Activated B cell treated with CpG ODN at 0.5 μM for 24 hours (primary cell): ENCODE measurements around the gene ANO3. TPM values are rescaled to one million over a fixed set of nuclear protein-coding genes. Genes with fewer than 3 reads are reported as not detected.

Experiments used
- ATAC-seq: fragments of 200-7000 bp; cut with Tn5 transposase; one replicate; pipeline ENCODE4 v1.10.0; 2021; ENCODE audit warnings: low read depth, mild to moderate bottlenecking, moderate library complexity
- CTCF ChIA-PET: fragments of 350-600 bp; sonication (Branson Sonifier 250); formaldehyde crosslinking; loops from one replicate; lab custom pipeline; 2021; ENCODE audit warnings: antibody characterized with exemption; lab: Charles Lee
- POLR2A ChIA-PET: fragments of 350-600 bp; sonication (Branson Sonifier 250); formaldehyde crosslinking; loops from one replicate; lab custom pipeline; 2021; ENCODE audit warnings: antibody characterized with exemption; lab: Charles Lee
- DNase-seq: peaks from one replicate; pipeline ENCODE4 v3.0.0; 2022
- H3K27ac Mint-ChIP-seq: one replicate; pipeline ENCODE4 v1.8.0; 2020; ENCODE audit warnings: mixed read lengths
- H3K27me3 Mint-ChIP-seq: one replicate; pipeline ENCODE4 v1.8.0; 2021; ENCODE audit warnings: mixed read lengths
- H3K36me3 Mint-ChIP-seq: one replicate; pipeline ENCODE4 v1.8.0; 2021; ENCODE audit warnings: low read depth, mixed read lengths
- H3K4me1 Mint-ChIP-seq: one replicate; pipeline ENCODE4 v1.8.0; 2021; ENCODE audit warnings: mixed read lengths
- H3K4me3 Mint-ChIP-seq: one replicate; pipeline ENCODE4 v1.8.0; 2020; ENCODE audit warnings: mild to moderate bottlenecking, mixed read lengths
- H3K9me3 Mint-ChIP-seq: one replicate; pipeline ENCODE4 v1.8.0; 2020; ENCODE audit warnings: mixed read lengths
- CTCF ChIP-seq: fragments of 200-600 bp; IDR thresholded peaks from one replicate; pipeline ENCODE4 v1.8.0; 2022; ENCODE audit warnings: antibody characterized with exemption, mild to moderate bottlenecking
- intact Hi-C: fragments of 100-400 bp; cut with micrococcal nuclease; formaldehyde crosslinking; loops from one replicate; pipeline ENCODE4 v1.15.1; 2024
- total RNA-seq: library from RNA; stranded (reverse); gene quantifications from 2 replicates; pipeline ENCODE4 v1.2.3, GENCODE V29; 2022

The ANO3 gene
- total RNA-seq, 1 donor from 2014 or later, result not detected

- POLR2A ChIA-PET, result no interaction called here
These were observed 45.7 kb downstream of the ANO3 start for GRCh38 chr11:26377619-26378018.

GRCh38 chr11:26399336-26399735, 67.4 kb downstream of the ANO3 start:
- ChIA-PET CTCF (no interaction called here), POLR2A (no interaction called here)
- ATAC-seq, result no peak
- no peak overlapping the region for H3K27ac Mint-ChIP-seq
- no peak overlapping the region for H3K4me3 Mint-ChIP-seq
- H3K4me1 Mint-ChIP-seq, result no peaks in the 10 kb centered on the region
- intact Hi-C loops, result no loop called here
- DNase-seq, result no peak
- no peaks in the 10 kb centered on the region for H3K9me3 Mint-ChIP-seq
- no peaks in the 10 kb centered on the region for H3K27me3 Mint-ChIP-seq
- no peak for TF ChIP-seq CTCF
- no peaks in the 10 kb centered on the region for H3K36me3 Mint-ChIP-seq

More at GRCh38 chr11:26377619-26378018, 45.7 kb downstream of the ANO3 start:
- ATAC-seq (no peak), DNase-seq (no peak)
- Mint-ChIP-seq H3K27ac (no peak overlapping the region), H3K9me3 (peaks cover 13% of the 10 kb centered on the region), H3K4me3 (no peak overlapping the region), H3K36me3 (no peaks in the 10 kb centered on the region), H3K27me3 (no peaks in the 10 kb centered on the region), H3K4me1 (no peaks in the 10 kb centered on the region)
- CTCF ChIA-PET, result no interaction called here
- TF ChIP-seq CTCF, result no peak
- intact Hi-C loops, result no loop called here

DNA sequence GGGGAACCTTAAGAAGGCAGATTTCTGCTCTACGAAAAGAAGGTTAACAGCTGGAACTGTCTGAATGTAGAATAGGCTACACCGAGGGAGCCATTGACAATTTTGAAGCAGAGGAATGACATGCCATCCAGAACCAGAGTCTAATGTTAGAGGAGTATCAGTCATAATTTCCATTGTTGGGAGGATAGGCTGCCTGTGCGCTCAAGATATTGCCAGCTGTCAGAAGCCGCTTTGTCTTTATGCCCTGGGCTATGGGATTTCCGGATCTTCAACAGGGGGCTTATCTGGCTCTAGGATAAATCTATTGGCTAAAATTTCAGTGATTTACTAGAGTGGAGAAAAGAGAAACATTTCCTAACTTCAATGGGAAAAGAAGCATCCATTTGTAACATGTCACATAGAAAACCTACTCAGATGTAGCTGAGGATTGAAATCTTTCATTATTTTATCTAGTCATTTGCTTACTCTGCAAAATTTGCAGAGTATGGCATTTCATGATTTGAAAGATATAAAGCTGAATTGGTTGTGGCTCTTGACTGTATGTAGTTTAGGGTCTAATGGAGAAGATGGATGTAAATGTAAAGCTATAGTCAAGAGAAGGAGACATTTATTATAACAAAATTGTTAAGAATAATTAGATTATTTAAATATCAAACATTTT, 78.9 kb downstream of the ANO3 start:
- H3K36me3 Mint-ChIP-seq, result no peaks in the 10 kb centered on the region

DNA sequence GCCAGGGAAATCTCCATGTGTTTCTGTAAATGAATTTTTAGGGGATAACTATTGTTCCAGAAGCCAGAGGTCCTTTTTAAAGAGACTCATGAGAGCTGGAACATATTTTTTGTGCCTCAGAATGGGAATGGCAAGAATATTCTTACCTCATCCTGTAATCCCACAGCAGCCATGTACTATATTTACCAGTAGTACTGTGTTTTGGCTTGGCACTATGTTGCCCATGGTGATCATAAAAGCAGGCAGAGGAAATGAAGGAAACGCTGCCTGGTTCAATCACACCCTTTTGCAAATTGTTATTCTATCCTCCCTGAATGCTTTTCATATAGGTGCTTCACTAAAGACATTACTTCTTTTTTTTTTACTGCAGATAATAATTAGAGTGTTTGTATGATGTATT, 81.0 kb downstream of the ANO3 start:
- DNase-seq (no peak), ATAC-seq (no peak)
- Mint-ChIP-seq H3K4me1 (no peaks in the 10 kb centered on the region), H3K4me3 (no peak overlapping the region), H3K36me3 (no peaks in the 10 kb centered on the region), H3K27me3 (no peaks in the 10 kb centered on the region), H3K27ac (no peak overlapping the region), H3K9me3 (peaks cover 3% of the 10 kb centered on the region)
- POLR2A ChIA-PET, result no interaction called here
- TF ChIP-seq CTCF, result no peak
- CTCF ChIA-PET, result no interaction called here
- intact Hi-C loops, result no loop called here

More for the DNA sequence above, 78.9 kb downstream of the ANO3 start:
- no peak for TF ChIP-seq CTCF
- POLR2A ChIA-PET, result no interaction called here
- Mint-ChIP-seq H3K9me3 (peaks cover 3% of the 10 kb centered on the region), H3K4me1 (no peaks in the 10 kb centered on the region), H3K4me3 (no peak overlapping the region), H3K27me3 (no peaks in the 10 kb centered on the region), H3K27ac (no peak overlapping the region)
- intact Hi-C loops, result no loop called here
- ATAC-seq (no peak), DNase-seq (no peak)
- CTCF ChIA-PET, result no interaction called here

GRCh38 chr11:26418386-26418912, 86.5 kb downstream of the ANO3 start:
- ChIA-PET POLR2A (no interaction called here), CTCF (no interaction called here)
- no peak for DNase-seq
- Mint-ChIP-seq H3K36me3 (no peaks in the 10 kb centered on the region), H3K4me3 (no peak overlapping the region), H3K27me3 (no peaks in the 10 kb centered on the region), H3K27ac (no peak overlapping the region), H3K4me1 (no peaks in the 10 kb centered on the region), H3K9me3 (peaks cover 6% of the 10 kb centered on the region)
- intact Hi-C loops, result no loop called here
- no peak for ATAC-seq
- no peak for TF ChIP-seq CTCF
